ENCODE data around the gene NME3. TPM values are rescaled to one million over a fixed set of nuclear protein-coding genes. Genes with fewer than 3 reads are reported as not detected.

The NME3 gene
- total RNA-seq, 1 experiment from 2014 or later, result 49.0 TPM

GRCh38 chr16:1723450-1724147, 47.7 kb downstream of the NME3 start:
- peaks cover 42% of the 10 kb centered on the region for H3K4me1 ChIP-seq (replicated peaks; ENCODE audit: insufficient read depth)
- DNase-seq, result peak in 1 of 2 experiments; percentile 68
- TF ChIP-seq EZH2 (IDR thresholded peaks at IDR 0.05; ENCODE audit: low read depth) (no peak), CTCF (conservative IDR thresholded peaks at IDR 0.05) (peak; percentile 90)
- H3K27me3 ChIP-seq (ENCODE audit: insufficient read depth, low read depth), result no peaks in the 10 kb centered on the region
- H3K9me2 ChIP-seq (ENCODE audit: insufficient read depth), result no peaks in the 10 kb centered on the region
- H3F3A ChIP-seq (ENCODE audit: insufficient read depth, low read depth), result peaks cover 37% of the 10 kb centered on the region; the same call in 1 of the 2 replicates
- no TSS peak for BruUV-seq (replicated peaks)
- POLR2A ChIA-PET (ENCODE audit: unreplicated experiment), result interaction anchor here (0.6 to 1.0 kb wide), 3 partner anchors 20 to 50 kb away, joined by 3 to 5 read pairs (median 3); no protein-coding TSS in a partner anchor
- no peak overlapping the region for H3K4me3 ChIP-seq
- H3K79me2 ChIP-seq (ENCODE audit: low read depth), result peaks cover 27% of the 10 kb centered on the region
- peak overlapping the region; percentile 67; the same call in 1 of the 2 replicates for H3K27ac ChIP-seq
- no peak overlapping the region for H2AFZ ChIP-seq
- H3K36me3 ChIP-seq (ENCODE audit: low read depth), result no peaks in the 10 kb centered on the region
- no peaks in the 10 kb centered on the region; the same call in 1 of the 2 replicates for H4K20me1 ChIP-seq (ENCODE audit: insufficient read depth)
- intact Hi-C loops (cut with micrococcal nuclease; ENCODE audit: unreplicated experiment), result no loop called here
- CTCF ChIA-PET, result interaction anchor here (0.5 to 1.2 kb wide), 8 partner anchors 13 to 1182 kb away, joined by 3 to 10 read pairs (median 4); partner anchors contain the start of gene MAPK8IP3
- H3K4me2 ChIP-seq, result no peak overlapping the region
- H3K9me3 ChIP-seq (ENCODE audit: insufficient read depth, low read depth), result no peaks in the 10 kb centered on the region

- H3K4me2 ChIP-seq, result 0 out of 2 replicates have a peak overlapping the region, but pooled peaks have one; percentile 45
- no peaks in the 10 kb centered on the region for H3K27me3 ChIP-seq (ENCODE audit: insufficient read depth, low read depth)
- ChIA-PET CTCF (interaction anchor here (0.6 kb wide), 1 partner anchor 388 kb away, joined by 10 read pairs; the partner anchor contains the start of gene BAIAP3), POLR2A (ENCODE audit: unreplicated experiment) (no interaction called here)
- no peak overlapping the region for H2AFZ ChIP-seq
- peaks cover 42% of the 10 kb centered on the region for H3K4me1 ChIP-seq (replicated peaks; ENCODE audit: insufficient read depth)
- intact Hi-C loops (cut with micrococcal nuclease; ENCODE audit: unreplicated experiment), result no loop called here
- no peaks in the 10 kb centered on the region; the same call in 1 of the 2 replicates for H4K20me1 ChIP-seq (ENCODE audit: insufficient read depth)
- no peaks in the 10 kb centered on the region for H3K9me2 ChIP-seq (ENCODE audit: insufficient read depth)
- H3K9me3 ChIP-seq (ENCODE audit: insufficient read depth, low read depth), result no peaks in the 10 kb centered on the region
- BruUV-seq (replicated peaks), result no TSS peak
- no peak overlapping the region for H3K4me3 ChIP-seq
- H3F3A ChIP-seq (ENCODE audit: insufficient read depth, low read depth), result peaks cover 37% of the 10 kb centered on the region; the same call in 1 of the 2 replicates
- H3K79me2 ChIP-seq (ENCODE audit: low read depth), result peaks cover 27% of the 10 kb centered on the region
- no peak for DNase-seq
- H3K36me3 ChIP-seq (ENCODE audit: low read depth), result no peaks in the 10 kb centered on the region
- TF ChIP-seq CTCF (conservative IDR thresholded peaks at IDR 0.05), result no peak
- peak overlapping the region; percentile 67 for H3K27ac ChIP-seq
Observed at GRCh38 chr16:1721372-1721771, 50.0 kb downstream of the NME3 start.

Small RNA genes lying within 50 kb of the gene (microRNA-seq; reads per million reads assigned to microRNA genes)
- gene MIR3177 (ENCODE audit: borderline number of aligned reads, borderline replicate concordance), result 6.1 reads per million

Other genes with a start within 250 kb of the NME3 start
- not detected in 2 replicates for gene TMEM204, start 237.9 kb downstream of the NME3 start, total RNA-seq (2021)
- 43.8 and 47.6 TPM in 2 replicates for gene IFT140, start 159.5 kb downstream of the NME3 start, total RNA-seq (2021)
- 19.3 and 22.7 TPM in 2 replicates for gene CRAMP1, start 159.2 kb downstream of the NME3 start, total RNA-seq (2021)
- 199 and 244 TPM in 2 replicates for gene JPT2, start 93.3 kb downstream of the NME3 start, total RNA-seq (2021)
- gene MAPK8IP3, start 65.3 kb downstream of the NME3 start, total RNA-seq (2021), result 119 and 125 TPM in 2 replicates
- gene EME2, start 1.3 kb upstream of the NME3 start, total RNA-seq (2021), result 24.2 and 32.4 TPM in 2 replicates
- gene MRPS34, start 1.6 kb upstream of the NME3 start, total RNA-seq (2021), result 201 and 247 TPM in 2 replicates
- gene SPSB3, start 11.0 kb upstream of the NME3 start, total RNA-seq (2021), result 58.2 and 86.6 TPM in 2 replicates
- 80.0 and 103 TPM in 2 replicates for gene NUBP2, start 11.4 kb upstream of the NME3 start, total RNA-seq (2021)
- gene IGFALS, start 22.2 kb upstream of the NME3 start, total RNA-seq (2021), result 0.18 TPM in 1 of 2 replicates, not detected in the other
- gene HAGH, start 55.3 kb upstream of the NME3 start, total RNA-seq (2021), result 51.8 and 74.5 TPM in 2 replicates
- 26.8 and 41.2 TPM in 2 replicates for gene FAHD1, start 55.7 kb upstream of the NME3 start, total RNA-seq (2021)
- not detected in 2 replicates for gene MEIOB, start 100.6 kb upstream of the NME3 start, total RNA-seq (2021)
- not detected in 2 replicates for gene HS3ST6, start 146.9 kb upstream of the NME3 start, total RNA-seq (2021)
- 49.4 and 54.9 TPM in 2 replicates for gene MSRB1, start 171.7 kb upstream of the NME3 start, total RNA-seq (2021)
- 0.44 TPM in 1 of 2 replicates, not detected in the other for gene RPL3L, start 183.1 kb upstream of the NME3 start, total RNA-seq (2021)
- 181 and 190 TPM in 2 replicates for gene NDUFB10, start 188.0 kb upstream of the NME3 start, total RNA-seq (2021)
- gene RPS2, start 193.3 kb upstream of the NME3 start, total RNA-seq (2021), result 3,808 and 4,468 TPM in 2 replicates
- not detected in 2 replicates for gene RNF151, start 195.3 kb upstream of the NME3 start, total RNA-seq (2021)
- gene TBL3, start 200.5 kb upstream of the NME3 start, total RNA-seq (2021), result 51.3 and 66.4 TPM in 2 replicates
- gene NOXO1, start 209.9 kb upstream of the NME3 start, total RNA-seq (2021), result 11.1 and 12.7 TPM in 2 replicates
- 59.7 and 63.8 TPM in 2 replicates for gene GFER, start 212.7 kb upstream of the NME3 start, total RNA-seq (2021)
- gene SYNGR3, start 218.4 kb upstream of the NME3 start, total RNA-seq (2021), result 4.3 and 4.5 TPM in 2 replicates
- 68.4 and 72.5 TPM in 2 replicates for gene ZNF598, start 238.3 kb upstream of the NME3 start, total RNA-seq (2021)
- 4.0 and 8.1 TPM in 2 replicates for gene NPW, start 248.2 kb upstream of the NME3 start, total RNA-seq (2021)